Activated T-cell treated with anti-CD3 and anti-CD28 coated beads, Interleukin-2, amount 50 U/mL, for 1 hour (primary cell): ENCODE measurements around the gene C2orf78.
"Not testable (repeated sequence)": the region's sequence is repeated elsewhere in the genome, so short reads cannot be mapped to it uniquely, and the experiment has no call there.

Source experiments
- DNase-seq: peaks from one replicate; pipeline ENCODE4 v3.0.0-alpha.2; 2020

Gene C2orf78

GRCh38 chr2:73783402-73783801, 581 bp upstream of the C2orf78 start:
- not testable (repeated sequence) for DNase-seq

DNA sequence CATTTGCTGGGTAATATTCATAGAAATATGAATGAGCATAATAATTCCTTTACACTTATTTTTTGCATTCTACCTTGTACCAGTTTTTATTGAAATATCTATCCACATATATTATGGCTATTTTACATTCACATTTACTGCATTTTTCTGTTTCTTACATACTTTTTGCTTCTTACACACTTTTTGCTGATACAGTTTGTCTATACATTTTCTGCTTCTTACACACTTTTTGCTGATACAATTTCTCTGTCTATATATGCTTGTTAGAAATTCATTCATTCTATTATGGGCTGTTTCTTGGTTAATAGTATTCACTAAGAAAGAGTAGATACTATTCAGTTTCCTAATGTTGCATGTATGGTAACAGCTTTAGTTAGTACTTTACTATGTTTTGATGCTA, 27.9 kb downstream of the C2orf78 start:
- DNase-seq = no peak

DNA sequence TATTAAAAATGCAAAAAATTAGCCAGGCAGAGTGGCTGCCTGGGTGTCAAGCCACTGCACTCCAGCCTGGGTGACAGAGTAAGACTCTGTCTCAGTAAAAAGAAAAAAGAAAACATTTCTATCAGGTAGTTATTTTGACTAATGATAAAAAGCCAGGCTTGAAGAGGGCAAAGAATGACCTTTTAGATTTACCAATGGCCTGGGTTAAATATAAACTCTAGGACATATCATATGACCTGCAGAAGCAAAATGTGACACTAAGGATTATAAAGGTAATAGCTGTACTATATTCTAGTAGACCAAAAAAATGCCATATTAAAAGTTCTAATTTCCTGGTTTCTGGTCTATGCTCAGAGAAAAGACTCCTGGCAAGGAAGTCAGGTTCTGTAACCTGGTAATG, 28.7 kb downstream of the C2orf78 start:
- DNase-seq = no peak

DNA sequence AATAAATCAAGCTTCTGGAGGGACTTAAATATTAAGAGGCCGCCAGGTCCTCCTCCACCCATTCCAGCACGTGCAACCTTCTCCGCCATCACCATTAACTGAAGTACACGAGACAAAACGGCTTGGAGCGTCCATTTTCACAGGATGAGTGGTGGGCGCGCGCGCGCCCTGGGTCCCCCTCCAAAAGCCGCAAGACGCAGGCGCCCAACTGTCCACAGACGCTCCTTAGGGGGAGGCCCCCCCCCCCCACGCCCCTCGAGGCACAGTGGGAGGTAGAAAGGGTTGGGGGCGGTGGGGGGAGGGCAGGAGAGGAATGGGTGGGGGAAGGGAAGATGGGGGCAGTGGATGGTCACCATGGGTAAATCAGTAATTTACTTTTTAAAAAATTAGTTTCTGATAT, 34.3 kb downstream of the C2orf78 start:
- no peak for DNase-seq

DNA sequence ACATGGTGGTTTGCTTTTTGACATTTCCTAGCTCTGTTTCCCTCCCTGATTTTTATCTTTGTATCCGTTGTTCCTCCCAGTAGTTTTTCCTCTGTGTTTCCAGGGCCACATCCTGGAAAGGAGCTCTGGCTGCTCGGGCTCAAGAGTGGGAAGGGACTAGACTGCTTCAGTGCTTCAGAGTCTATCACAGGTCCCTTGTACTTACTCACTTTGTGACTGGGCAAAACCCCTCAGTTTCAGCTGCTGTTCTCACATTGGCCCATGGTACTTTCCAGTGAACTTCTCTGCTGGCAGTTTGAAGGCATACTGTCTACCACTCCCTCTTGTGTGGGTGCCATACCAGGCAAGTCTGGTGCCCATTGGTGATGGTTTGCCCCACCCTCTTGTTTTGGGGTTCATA, 37.2 kb downstream of the C2orf78 start:
- DNase-seq = no peak

DNA sequence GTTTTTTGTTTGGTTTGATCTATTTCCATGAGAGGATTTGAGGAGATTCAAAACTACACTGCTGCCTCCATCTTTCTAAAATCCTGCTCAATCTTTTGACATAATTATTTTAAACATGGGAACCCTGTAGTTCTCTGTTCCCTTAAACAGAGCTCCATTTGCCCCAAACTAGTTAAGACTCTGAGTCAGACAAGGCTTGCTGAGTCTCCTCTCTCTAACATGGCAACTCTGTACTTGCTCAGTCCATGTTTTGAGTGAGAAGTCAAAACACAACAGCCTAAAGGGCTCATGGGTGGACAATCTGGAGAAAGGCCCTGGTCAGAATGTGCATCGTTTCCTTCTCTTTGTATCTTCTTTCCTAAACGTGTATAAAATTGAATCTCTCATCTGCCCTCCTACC, 37.7 kb downstream of the C2orf78 start:
- DNase-seq = no peak

DNA sequence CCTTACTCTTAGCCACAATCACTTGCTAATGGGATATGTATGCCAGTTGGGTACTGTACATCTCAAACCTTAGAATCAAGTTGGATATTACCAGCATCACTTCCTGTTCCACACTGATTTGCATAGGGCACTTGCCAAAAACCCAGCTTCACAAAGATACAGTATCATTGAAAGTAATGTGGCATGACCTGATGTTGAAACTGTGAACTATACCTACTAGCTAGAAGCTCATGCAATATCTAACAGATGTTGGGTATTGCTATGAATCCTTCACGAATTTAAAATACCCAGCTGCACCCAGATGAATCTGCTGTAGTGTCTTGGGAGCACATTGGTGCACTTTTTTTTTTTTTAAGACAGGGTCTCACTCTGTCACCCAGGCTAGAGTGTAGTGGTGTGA, 38.3 kb downstream of the C2orf78 start:
- DNase-seq = no peak

DNA sequence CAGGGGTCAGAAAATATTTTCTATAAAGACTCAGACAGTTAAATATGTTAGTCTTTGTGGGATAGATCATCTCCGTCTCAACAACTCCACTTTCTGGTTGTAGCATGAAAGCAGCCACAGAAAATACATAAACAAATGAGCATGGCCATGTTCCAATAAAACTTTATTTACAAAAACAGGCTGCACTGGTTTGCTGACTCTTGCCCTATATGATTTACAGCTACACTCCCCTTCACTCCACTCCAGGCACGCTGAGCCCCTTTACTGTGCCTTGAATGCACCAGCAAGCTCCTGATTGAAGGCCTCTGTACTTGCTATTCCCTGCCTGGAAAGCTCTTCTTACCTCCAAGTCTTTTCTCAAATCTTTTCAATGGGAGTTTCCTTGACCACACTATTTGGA, 39.0 kb downstream of the C2orf78 start:
- DNase-seq = no peak

- no peak for DNase-seq
These were observed 39.4 kb downstream of the C2orf78 start for GRCh38 chr2:73823416-73823815.

DNA sequence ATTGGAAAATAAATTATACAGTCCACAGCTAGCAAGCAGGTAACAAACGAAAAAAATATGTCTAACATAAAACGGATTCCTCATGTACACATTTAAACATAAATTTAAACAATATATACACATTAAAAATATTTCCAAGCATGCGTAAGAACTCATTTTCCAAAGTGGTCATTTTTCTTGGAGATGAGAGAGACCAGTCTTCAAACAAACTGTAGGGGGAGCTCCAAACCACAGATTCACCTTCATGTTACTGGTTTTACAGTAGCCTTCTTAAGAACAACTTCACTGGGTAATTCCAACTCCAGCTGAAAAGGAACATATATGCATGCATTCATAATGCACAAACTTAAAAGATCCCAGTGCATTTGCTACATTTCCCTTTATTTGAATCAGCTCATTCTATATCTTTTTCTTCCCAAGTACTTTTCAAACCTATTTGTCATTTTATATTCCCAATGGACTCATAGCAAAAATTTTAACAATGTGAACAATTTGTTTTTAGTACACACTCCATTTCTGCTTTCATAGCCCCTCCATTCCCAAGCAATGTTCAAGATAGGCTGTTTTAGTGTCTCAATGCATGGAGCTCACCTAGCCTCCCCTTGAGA, 40.0 kb downstream of the C2orf78 start:
- DNase-seq = no peak

- DNase-seq = no peak
These were observed 41.4 kb downstream of the C2orf78 start for GRCh38 chr2:73825408-73825807.

DNA sequence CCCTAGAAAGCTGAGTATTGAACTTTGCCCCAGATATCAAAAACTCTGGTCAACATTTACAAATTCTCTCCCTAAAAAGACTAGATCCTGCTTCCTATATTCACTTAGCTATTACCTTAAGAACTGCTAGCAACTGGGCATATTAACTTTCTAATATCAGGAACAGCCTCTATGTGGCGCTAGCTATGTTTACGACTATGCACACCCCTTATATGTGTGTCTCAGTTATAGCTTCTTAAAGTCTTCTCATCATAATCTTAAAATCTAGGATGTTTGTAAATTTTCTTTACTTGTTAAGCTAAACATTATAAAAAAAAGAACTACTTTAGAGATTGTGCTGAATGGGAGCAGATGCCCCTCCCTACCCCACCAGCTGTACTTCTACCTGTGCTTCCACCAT, 43.0 kb downstream of the C2orf78 start:
- DNase-seq = no peak

DNA sequence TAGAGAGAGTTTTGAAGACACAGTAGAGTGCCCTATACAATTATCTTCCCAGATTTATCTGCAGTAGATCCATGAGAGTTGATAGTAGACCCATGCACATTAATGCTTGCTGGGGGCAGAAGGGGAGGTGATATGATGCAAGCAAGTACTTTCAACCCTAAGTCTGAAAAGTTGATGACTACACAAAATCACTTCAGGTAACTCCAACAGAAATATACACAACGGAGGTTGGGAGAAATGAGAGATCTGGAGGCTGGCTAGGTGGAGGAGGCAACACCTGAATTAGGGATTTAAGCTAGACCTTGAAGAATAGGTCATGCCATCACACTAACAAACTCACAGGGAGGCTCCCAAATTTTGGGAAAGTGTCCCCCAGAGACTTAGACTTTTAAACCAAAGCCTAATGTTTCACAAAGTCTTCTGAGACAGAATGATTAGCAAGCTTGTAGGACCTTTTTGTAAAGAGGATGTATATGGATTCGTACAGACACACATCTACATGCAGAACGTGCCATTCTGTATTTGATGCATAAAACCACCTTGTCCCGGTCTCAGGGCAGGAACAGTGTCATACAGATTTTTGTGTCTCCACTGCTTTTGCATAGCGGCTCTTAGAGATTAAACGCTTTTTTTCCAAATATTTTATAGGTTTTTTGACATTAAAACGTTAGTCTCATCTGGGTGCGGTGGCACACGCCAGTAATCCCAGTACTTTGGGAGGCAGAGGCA, 43.8 kb downstream of the C2orf78 start:
- no peak for DNase-seq

DNA sequence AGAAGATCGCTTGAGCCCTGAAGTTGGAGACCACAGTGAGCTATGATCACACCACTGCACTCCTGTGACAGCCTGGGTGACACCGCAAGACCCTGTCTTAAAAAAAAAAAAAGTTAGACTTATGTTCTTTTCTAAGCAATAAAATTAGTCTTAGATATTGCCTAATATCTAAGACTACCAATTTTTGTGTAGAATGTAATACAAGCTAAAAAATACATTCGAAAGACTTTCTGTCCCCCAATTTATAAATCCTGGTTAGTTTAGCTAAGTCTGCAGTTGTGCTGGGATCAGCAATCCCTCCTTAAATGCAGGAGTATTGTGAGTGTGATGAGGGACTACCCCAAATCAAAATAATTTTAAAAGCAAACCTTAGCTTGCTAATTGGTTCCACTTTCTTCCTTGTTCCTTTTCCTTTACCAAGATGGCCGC, 44.4 kb downstream of the C2orf78 start:
- DNase-seq = no peak

DNA sequence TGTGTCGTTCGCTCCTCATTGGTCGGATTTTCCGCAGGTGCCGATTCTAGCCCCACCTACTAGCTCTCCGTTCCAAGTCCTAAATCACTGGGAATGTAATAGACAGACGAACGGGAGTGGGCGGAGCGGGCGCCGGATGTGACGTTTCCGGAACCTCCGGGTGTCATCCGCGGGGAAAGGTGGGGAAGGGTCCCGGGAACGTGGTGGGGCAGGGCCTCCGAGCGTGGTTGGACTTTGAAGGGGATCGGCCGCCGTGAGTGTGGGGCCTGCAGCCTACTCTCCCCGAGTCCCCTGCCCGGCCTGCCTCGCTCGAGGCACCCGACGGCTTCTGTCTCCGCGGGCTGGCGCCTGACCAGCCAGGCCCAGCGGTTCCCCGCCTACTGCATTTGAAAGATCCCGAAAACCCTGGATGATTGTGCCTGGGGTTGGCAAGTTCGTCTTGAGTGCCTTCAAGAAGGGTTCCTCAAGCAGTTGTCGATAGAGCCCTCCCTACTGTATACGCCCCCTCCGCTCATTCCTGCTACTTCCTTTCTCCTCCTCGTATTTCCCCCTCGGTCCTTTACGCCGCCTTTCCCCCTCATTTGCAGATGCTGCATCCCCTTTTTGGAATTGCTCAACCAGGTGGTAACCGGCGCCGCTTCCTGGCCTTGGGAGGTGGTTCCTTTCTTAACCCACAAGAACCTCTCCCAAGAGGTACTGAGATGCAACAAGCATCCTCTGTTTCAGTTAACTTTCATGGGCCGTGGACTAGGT, 45.0 kb downstream of the C2orf78 start, which contains the start of gene STAMBP:
TSS of gene STAMBP (plus strand) at position 144 of the 753 bp plus-strand sequence. CDS start 1,896 bp downstream, outside the sequence.
- peak; percentile 91 for DNase-seq

GRCh38 chr2:73830871-73831401, 47.0 kb downstream of the C2orf78 start:
- DNase-seq = no peak

DNA sequence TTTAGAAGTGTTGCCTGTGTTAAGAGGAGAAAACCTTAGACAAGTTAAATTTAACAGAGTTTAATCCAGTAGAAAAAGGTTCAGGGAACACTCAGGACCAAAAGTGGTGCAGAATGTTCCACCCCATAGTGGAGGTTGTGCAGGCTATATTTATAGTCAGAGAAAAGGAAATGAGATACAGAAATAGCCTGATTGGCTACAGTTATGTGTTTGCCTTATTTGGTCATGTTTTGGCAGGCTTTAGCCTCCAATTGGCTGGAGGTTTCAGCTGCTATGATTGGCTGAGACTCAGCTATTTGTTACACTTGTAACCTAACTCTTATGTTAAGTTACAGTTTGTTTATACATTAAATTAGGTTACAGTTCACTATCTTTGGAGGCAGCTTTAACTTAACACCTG, 48.9 kb downstream of the C2orf78 start:
- no peak for DNase-seq

DNA sequence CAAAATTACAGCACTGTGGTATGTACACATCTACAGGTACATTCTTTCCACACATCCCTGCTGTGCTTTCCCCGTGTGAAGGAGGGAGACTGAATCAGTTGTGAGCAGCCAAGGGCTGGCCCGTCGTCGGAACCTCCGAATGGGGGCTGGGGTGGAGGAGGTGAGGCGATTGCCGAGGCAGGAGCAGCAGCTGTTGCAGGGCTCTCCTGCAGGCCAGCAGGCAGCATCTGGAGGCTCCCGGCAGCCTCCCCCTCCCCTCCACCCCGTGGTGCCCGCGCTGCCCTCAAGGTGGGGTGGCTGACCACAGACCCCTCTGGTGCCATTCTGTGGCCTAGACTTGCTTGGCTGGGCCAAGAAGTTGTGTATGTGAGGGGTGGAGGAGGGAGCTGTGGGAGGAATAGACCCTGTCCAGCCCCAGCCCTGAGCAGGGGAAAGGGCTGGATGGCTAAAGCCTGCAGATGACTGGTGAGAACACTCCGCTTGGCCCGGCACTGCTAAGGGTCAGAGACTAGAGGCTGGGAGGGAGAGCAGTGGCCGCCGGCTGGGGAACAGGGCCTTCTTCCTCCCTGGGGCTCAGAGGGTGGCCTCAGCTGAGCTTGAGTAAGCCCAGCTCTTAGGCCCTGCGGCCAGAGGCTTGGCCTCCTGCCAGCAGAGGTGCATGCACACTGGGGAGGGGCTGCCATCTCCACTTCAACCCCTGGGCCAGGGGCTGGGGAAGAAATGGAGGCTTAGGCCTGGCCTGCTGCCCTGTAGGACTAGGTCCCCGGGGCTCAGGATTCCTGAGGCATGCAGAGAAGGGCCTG, 52.4 kb downstream of the C2orf78 start:
- DNase-seq = no peak

- DNase-seq = no peak
These were observed 54.0 kb downstream of the C2orf78 start for GRCh38 chr2:73837847-73838585.

- no peak for DNase-seq
These were observed 55.0 kb downstream of the C2orf78 start for GRCh38 chr2:73838889-73839534.

- no peak for DNase-seq
These were observed 55.8 kb downstream of the C2orf78 start for GRCh38 chr2:73839653-73840411.
